ENCODE results near the gene PRMT5.
"Not testable (repeated sequence)": the region's sequence is repeated elsewhere in the genome, so short reads cannot be mapped to it uniquely, and the experiment has no call there.

Gene PRMT5

DNA sequence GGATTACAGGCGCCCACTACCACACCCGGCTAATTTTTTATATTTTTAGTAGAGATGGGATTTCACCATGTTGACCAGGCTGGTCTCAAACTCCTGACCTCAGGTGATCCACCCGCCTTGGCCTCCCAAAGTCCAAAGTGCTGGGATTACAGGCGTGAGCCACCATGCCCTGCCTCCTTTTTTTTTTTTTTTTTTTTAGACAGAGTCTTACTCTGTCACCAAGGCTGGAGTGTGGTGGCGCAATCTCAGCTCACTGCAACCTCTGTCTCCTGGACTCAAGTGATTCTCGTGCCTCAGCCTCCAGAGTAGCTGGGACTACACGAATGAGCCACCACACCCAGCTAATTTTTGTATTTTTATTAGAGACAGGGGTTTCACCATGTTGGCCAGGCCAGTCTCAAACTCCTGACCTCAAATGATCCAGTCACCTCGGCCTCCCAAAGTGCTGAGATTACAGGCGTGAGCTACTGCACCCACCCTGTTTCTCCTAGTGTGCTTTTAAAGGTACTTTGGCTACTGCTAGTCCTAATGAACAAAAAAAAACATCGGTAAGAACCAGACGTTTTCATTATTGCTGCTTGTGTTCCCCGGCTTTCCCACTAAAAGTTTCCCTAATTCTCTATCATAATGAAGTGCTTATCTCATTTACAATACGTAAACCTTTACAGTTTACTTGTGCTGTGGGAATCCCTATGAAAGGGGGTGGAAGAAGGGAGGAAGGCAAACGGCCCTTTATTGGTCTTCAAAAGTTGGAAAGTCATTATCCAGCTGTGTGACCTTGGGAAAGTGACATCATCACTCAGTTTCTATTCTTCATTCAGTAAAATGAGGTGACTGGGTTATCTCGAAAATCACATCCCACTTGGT, 37.0 kb upstream of the PRMT5 start:
- ChIA-PET POLR2A (interaction anchor here (0.6 to 4.6 kb wide), 5 partner anchors 9 to 41 kb away, joined by 3 to 48 read pairs (median 3); partner anchors contain the start of genes AJUBA, HAUS4 and PRMT5), CTCF (interaction anchor here (0.6 to 0.9 kb wide), 2 partner anchors 20 to 312 kb away, joined by 3 read pairs; no protein-coding TSS in a partner anchor)
- DNase-seq (ENCODE audit: extremely low spot score): not testable (repeated sequence)
- 0 out of 2 replicates have a peak, but pooled peaks have one; percentile 28 for TF ChIP-seq ZNF384 (IDR thresholded peaks at IDR 0.05)

DNA sequence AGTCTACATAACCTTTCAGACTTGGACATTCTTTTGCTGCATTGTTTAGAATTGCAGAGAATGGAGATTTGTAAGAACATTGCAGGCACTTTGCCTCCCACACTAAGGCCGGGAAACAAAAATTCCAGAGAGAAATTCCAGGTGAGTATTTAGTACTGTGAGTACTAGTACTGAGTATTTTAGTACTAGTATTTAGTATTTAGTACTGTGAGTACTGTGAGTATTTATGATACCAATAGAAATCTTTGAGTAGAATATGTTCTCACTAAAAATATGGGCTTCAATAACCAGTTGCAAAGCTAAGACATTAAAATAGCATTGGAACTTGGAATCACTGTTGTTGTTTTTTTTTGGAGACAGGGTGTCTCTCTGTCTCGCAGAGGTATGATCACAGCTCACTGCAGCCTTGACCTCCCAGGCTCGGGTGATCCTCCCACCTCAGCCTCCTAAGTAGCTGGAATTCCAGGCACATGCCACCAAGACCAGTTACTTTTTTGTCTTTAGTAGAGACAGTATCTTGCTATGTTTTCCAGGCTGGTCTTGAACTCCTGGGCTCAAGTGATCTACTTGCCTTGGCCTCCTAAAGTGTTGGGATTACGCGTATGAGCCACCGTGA, 33.0 kb upstream of the PRMT5 start:
- TF ChIP-seq ZNF384 (IDR thresholded peaks at IDR 0.05) (no peak), FOXA1 (IDR thresholded peaks at IDR 0.05) (no peak), NFRKB (IDR thresholded peaks at IDR 0.05) (no peak), FOXM1 (IDR thresholded peaks at IDR 0.05; ENCODE audit: borderline replicate concordance) (no peak), ELF4 (IDR thresholded peaks at IDR 0.05) (no peak), HDGF (IDR thresholded peaks at IDR 0.05; ENCODE audit: borderline replicate concordance) (no peak), ARNT (IDR thresholded peaks at IDR 0.05) (no peak), BHLHE40 (IDR thresholded peaks at IDR 0.05; ENCODE audit: borderline replicate concordance) (no peak), CTBP1 (IDR thresholded peaks at IDR 0.05; ENCODE audit: borderline replicate concordance) (no peak), SP1 (IDR thresholded peaks at IDR 0.05) (no peak), L3MBTL2 (conservative IDR thresholded peaks at IDR 0.05) (no peak), SUZ12 (IDR thresholded peaks at IDR 0.05) (no peak), LEF1 (IDR thresholded peaks at IDR 0.05; ENCODE audit: borderline replicate concordance) (no peak), FOXK2 (IDR thresholded peaks at IDR 0.05) (no peak)
- ChIA-PET POLR2A (interaction anchor here (1.3 kb wide), 1 partner anchor 96 kb away, joined by 3 read pairs; no protein-coding TSS in a partner anchor), CTCF (interaction anchor here (1.0 to 2.4 kb wide), 3 partner anchors 12 to 96 kb away, joined by 3 to 7 read pairs (median 4); no protein-coding TSS in a partner anchor)
- DNase-seq (ENCODE audit: extremely low spot score): no peak

DNA sequence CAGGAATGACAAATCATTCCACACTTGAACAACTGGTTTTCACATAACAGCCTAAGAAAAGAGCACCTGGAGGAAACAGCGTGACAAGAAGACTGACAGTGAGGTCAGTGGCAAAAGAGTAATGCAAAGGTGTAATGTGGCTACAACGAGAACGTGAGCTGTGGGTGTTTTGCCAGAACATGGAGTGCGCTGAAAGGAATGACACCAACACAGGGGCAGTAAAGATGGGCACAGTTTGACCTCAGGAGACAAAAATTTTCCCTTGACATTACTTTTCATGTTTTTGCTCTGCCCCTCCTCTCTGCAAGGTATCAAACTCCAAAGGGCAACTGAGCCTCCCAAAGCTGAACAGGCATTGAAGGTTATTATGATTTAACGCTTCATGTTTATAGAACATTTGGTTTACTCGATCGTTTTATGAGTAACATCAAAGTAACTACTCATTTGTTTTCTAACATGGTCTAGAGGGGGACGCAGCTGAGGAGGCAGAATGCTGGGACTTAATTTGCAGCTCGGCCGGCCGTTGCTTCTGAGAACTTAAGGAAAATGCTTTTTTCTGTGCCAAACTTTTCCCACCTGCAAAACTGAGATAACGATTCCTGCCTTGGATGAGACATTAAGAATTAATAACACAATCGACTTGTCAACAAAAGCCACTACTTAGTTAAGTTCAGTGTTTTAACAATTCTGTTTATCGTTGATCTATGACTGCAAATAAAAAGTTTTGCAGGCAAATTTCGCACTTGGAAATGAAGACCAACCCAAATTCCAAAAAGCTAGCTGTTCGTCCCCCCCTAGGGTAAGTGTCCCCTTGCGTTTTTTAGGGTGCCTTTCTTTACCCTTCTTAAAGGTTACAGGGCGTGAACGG, 26.8 kb upstream of the PRMT5 start:
- TF ChIP-seq NFRKB (IDR thresholded peaks at IDR 0.05) (no peak), TARDBP (IDR thresholded peaks at IDR 0.05) (no peak), ARNT (IDR thresholded peaks at IDR 0.05) (no peak), FOXM1 (IDR thresholded peaks at IDR 0.05; ENCODE audit: borderline replicate concordance) (no peak), ZNF384 (IDR thresholded peaks at IDR 0.05) (no peak), CTBP1 (IDR thresholded peaks at IDR 0.05; ENCODE audit: borderline replicate concordance) (no peak), SP1 (IDR thresholded peaks at IDR 0.05) (no peak), FOXA1 (IDR thresholded peaks at IDR 0.05) (no peak)
- CTCF ChIA-PET: interaction anchor here (0.6 to 2.3 kb wide), 11 partner anchors 12 to 119 kb away, joined by 3 to 8 read pairs (median 4); no protein-coding TSS in a partner anchor
- no peak for DNase-seq (ENCODE audit: extremely low spot score)
- POLR2A ChIA-PET: interaction anchor here (0.8 to 4.3 kb wide), 25 partner anchors 10 to 442 kb away, joined by 3 to 49 read pairs (median 9); partner anchors contain the start of genes ACIN1, AJUBA, C14orf119 and PRMT5

DNA sequence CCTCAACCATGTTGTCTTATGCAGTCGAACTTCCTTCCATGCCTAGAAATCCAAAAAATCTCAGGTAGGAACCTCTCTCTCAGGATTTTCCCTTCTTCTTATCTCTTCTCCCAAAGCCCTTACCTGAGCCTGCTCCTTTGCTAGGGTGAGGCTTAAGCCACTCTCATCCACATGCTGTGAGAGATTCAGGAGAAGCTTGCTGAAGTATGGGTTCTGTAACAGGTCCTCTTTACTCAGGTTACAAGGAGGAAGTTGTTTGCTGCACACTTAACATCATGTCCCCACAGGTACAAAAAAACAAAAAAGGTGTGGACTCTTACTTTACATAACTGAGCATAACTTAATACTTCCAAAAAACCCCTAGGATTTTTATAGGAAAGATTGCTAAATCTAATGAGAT, 23.2 kb upstream of the PRMT5 start:
- DNase-seq (ENCODE audit: extremely low spot score): no peak
- ChIA-PET POLR2A (interaction anchor here (0.6 kb wide), 1 partner anchor 431 kb away, joined by 3 read pairs; no protein-coding TSS in a partner anchor), CTCF (no interaction called here)
- TF ChIP-seq FOXA1 (IDR thresholded peaks at IDR 0.05) (no peak), BHLHE40 (IDR thresholded peaks at IDR 0.05; ENCODE audit: borderline replicate concordance) (no peak), L3MBTL2 (conservative IDR thresholded peaks at IDR 0.05) (no peak), ELF4 (IDR thresholded peaks at IDR 0.05) (no peak), FOXM1 (IDR thresholded peaks at IDR 0.05; ENCODE audit: borderline replicate concordance) (no peak), ZNF384 (IDR thresholded peaks at IDR 0.05) (no peak), NFRKB (IDR thresholded peaks at IDR 0.05) (no peak), LEF1 (IDR thresholded peaks at IDR 0.05; ENCODE audit: borderline replicate concordance) (no peak), FOXK2 (IDR thresholded peaks at IDR 0.05) (no peak)
- TF ChIP-seq, protein P1, sequence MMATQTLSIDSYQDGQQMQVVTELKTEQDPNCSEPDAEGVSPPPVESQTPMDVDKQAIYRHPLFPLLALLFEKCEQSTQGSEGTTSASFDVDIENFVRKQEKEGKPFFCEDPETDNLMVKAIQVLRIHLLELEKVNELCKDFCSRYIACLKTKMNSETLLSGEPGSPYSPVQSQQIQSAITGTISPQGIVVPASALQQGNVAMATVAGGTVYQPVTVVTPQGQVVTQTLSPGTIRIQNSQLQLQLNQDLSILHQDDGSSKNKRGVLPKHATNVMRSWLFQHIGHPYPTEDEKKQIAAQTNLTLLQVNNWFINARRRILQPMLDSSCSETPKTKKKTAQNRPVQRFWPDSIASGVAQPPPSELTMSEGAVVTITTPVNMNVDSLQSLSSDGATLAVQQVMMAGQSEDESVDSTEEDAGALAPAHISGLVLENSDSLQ (IDR thresholded peaks at IDR 0.05): no peak

DNA sequence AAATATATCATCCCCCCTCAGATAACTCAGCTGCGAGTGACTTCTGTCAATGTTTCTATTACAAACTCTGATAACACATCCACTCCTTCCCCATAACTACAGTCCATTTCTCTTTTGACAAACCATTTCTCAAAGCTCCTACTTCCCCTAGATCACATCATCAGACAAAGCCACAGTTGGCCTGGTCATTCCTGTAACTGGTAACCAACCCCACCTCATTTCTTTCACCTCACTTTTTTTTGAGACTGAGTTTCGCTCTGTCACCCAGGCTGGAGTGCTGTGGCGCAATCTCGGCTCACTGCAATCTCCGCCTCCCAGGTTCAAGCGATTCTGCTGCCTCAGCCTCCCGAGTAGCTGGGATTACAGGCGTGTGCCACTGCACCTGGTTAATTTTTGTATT, 22.6 kb upstream of the PRMT5 start:
- DNase-seq (ENCODE audit: extremely low spot score); CTCF ChIA-PET; POLR2A ChIA-PET: not testable (repeated sequence)

DNA sequence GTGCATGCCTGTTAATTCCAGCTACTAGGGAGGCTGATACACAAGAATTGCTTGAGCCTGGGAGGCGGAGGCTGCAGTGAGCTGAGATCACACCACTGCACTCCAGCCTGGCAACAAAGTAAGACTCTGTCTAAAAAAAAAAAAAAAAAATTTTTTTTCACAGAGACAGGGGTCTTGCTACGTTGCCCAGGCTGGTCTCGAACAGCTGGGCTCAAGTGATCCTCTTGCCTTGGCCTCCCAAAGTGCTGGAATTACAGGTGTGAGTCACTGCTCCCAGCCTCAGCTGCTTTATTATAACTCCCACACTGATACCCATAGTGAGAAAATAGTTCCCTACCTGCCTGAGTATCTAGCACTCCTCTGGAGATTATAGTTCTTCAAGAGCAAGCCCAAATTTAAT, 16.5 kb upstream of the PRMT5 start:
- POLR2A ChIA-PET: interaction anchor here (5.6 kb wide), 1 partner anchor 10 kb away, joined by 43 read pairs; the partner anchor contains the start of gene HAUS4

More for the DNA sequence above, 16.5 kb upstream of the PRMT5 start:
- TF ChIP-seq LEF1 (IDR thresholded peaks at IDR 0.05; ENCODE audit: borderline replicate concordance) (no peak), SUZ12 (IDR thresholded peaks at IDR 0.05) (no peak), L3MBTL2 (conservative IDR thresholded peaks at IDR 0.05) (no peak), HDGF (IDR thresholded peaks at IDR 0.05; ENCODE audit: borderline replicate concordance) (no peak), FOXA1 (IDR thresholded peaks at IDR 0.05) (no peak), FOXM1 (IDR thresholded peaks at IDR 0.05; ENCODE audit: borderline replicate concordance) (no peak), NFRKB (IDR thresholded peaks at IDR 0.05) (no peak), CTBP1 (IDR thresholded peaks at IDR 0.05; ENCODE audit: borderline replicate concordance) (no peak), ARNT (IDR thresholded peaks at IDR 0.05) (no peak), ELF4 (IDR thresholded peaks at IDR 0.05) (no peak), SP1 (IDR thresholded peaks at IDR 0.05) (no peak), BHLHE40 (IDR thresholded peaks at IDR 0.05; ENCODE audit: borderline replicate concordance) (no peak), FOXK2 (IDR thresholded peaks at IDR 0.05) (no peak), ZNF384 (IDR thresholded peaks at IDR 0.05) (no peak), TARDBP (IDR thresholded peaks at IDR 0.05) (no peak)
- TF ChIP-seq, protein P1 (IDR thresholded peaks at IDR 0.05): no peak
- CTCF ChIA-PET: interaction anchor here (0.7 kb wide), 1 partner anchor 16 kb away, joined by 4 read pairs; the partner anchor contains the start of gene PRMT5
- no peak for DNase-seq (ENCODE audit: extremely low spot score)

Data from HEK293T (cell line).